Islet precursor cell (in vitro differentiated cells): ENCODE measurements around the gene SETD2.

Experiments used
- DNase-seq: peaks from one replicate; pipeline ENCODE4 v3.0.0-alpha.2; 2018

The SETD2 gene

GRCh38 chr3:46978381-46978780 lies 185.5 kb downstream of the SETD2 start:
- DNase-seq = no peak

DNA sequence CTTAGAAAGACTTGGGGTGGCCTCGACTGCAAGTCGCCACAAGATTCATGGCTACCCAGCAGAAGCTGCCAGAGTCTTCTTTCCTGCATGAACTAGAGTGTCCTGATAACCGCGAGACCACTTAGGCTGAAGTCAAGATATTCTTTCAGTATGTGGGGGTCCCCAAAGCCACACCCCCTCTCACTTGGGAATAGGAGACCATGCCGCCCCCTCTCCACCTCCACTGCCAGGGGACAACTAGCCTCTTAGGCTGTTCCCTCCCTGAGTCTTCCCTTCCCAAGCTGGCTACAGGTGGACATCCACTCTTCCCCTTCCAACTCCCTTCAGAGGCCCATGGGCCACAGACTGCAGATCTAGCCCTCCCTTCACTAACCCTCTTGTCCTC lies 186.1 kb downstream of the SETD2 start:
- no peak for DNase-seq

DNA sequence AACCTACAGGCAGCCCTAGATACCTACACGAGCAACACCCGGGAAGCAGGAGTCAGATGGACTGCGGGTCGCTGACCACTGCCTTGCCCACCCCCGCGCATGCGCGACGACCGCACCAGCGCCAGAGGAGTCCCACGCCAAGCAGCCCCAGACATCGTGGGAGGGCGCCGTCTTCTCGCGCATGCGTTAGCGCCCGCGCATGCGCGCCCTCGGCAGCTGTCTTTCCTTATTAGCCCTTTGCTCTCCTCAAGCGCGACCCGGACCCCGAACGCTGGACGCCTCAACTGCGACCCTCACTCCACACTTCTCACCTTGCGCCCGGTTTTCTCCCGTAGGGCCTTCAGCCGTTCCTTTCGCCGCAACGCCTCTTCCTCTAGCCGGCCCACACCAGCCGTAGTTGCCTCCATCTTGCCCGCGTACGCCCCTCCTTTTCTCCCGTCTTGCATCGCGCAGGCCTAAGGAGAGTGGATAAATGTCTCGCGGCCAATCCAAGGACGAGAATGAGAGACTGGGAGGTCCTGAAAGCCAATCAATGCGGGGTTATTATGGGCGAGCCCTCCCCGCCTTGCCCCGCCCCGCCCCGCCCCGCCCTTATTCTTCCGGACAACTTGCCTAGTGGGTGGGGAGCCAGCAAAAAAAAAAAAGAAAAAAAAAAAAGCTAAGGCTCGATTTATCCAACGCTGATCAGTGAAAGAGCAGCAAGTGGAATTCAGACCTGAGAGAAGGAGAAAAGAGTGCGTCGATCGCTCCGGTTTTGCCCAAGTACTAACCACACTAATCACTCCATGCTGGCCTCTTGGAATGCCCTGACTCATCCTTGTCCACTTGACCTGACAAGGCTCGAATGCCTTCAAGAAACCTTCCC lies 187.4 kb downstream of the SETD2 start, which contains the start of gene CCDC12:
Gene CCDC12 (minus strand): TSS at position 420 of the 865 bp plus-strand sequence. CDS start 13 bp downstream, at position 407.
- peak; percentile 99 for DNase-seq

GRCh38 chr3:46974421-46975171 lies 189.3 kb downstream of the SETD2 start:
- no peak for DNase-seq

- DNase-seq = no peak
These were observed 191.5 kb downstream of the SETD2 start for GRCh38 chr3:46972396-46972795.

- no peak for DNase-seq
These were observed 192.2 kb downstream of the SETD2 start for GRCh38 chr3:46971742-46972141.

DNA sequence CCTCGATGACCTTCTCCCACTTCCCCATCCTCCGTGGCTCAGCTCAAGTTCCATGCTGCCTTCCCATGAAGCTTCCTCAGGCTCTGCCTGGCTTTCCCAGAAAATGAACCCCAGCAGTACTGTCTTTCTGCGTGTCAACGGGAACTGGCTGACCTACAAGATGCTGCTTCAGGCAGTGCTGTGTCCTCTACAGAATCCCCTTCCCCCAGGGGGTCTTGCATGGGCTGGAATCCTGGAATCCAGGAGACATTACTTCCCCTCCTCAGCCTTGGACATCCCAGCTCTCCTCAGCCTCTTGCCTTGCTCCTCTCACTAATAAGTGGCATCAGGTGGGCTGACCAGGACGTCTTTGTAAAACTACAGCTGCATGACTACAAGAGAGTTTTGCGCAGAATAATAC lies 192.8 kb downstream of the SETD2 start:
- DNase-seq = no peak

DNA sequence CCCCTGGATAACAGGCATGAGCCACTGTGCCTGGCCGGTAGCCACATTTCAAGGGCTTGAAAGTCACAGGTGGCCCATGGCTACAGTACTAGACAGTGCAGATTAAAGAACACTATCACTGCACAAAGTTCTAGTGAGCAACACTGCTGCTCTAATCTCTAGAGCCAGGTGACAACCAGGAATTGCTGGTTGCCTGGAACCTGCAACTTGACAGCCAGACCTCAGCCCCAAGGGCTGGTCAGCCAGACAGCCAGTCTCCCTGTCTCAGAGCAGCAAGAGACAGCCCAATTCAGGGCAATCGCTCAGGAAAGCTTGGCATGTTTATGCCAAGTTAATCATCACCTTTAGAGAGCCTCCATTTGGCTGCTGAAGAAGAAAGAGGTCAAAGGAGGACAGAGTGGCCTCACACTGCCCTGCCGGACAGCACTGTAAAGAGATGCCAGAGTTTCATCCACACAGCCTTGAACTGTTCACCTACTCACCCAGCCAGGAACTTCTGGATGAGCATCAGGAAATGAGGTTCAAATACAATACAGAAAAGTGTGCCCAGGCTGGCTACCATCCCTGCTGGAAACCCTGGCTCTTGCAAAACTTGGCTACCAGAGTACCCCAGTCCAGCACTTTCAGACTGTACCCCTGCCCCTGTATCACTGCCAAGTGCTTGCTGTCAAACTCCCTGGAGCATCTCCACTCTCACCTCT lies 193.4 kb downstream of the SETD2 start:
- no peak for DNase-seq

- no peak for DNase-seq
These were observed 195.0 kb downstream of the SETD2 start for GRCh38 chr3:46968783-46969428.

DNA sequence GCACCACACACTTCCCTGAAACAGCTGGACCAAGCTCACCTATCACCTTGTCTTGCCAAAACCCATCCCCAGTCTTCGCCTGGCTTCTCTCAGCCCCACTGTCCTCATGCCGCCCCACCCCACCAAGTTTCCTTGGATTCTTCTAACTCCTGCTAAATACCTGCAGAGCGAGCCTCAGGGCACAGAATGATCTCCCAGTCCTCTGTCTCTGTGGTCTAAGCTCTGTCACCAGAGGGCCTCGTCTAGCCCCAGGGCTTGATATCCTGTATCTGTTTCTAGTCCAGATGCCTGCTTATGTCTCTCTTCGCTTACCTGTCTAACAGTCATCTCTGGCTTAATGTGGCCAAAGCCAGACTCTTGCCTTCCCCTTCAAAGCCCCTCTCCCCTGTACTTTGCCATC lies 197.1 kb downstream of the SETD2 start:
- DNase-seq = peak; percentile 94
